ENCODE measurements around the gene DNAJC16. TPM values are rescaled to one million over a fixed set of nuclear protein-coding genes. Genes with fewer than 3 reads are reported as not detected.

Gene DNAJC16
- total and polyA plus RNA-seq, 2 of the 13 experiments (the other 11 are each of a cell fraction or from before 2014, with no cell fraction given): 11.4 to 15.4 TPM

DNA sequence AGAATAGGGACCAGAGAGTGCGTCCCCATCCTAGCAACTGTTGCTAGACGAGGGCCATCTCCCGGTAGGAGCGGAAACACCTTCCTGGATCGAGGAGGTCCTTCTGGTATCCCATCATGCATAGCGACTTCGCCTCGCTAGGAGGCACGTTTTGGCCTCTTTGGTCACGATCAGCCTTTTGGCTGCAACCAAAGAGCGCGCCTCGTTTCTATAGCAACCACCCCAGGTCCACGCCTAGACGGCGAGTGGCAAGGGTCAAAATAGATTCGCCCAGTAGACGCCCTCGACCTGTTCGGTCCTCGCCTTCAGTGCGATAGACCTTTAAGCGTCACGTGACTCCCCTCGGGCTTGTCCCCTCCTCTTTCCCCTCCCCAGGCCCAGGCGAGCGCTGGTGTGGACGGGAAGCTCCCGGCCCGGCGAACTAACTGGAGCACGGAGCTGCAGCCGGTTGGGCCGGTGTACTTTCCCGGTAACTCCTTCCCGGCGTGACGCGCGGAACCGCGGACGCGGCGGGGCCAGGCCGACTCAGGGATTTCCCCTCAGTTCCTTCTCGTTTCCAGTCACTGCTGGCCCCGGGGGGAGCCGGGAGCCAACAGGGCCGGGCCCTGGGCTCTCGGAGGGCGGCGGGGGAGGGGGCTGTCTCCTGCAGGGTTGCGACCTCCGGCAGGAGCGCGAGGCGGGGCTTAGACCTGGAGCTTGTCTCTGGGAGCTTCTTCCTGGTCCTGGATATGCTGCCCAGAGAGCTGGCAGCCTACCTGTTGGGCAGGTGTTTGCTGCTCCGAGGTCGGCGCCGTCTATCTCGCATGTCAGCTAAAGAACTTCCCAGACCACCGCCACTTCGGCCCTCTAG is at the start of gene DNAJC16 (continued):
- TF ChIP-seq, protein P1, sequence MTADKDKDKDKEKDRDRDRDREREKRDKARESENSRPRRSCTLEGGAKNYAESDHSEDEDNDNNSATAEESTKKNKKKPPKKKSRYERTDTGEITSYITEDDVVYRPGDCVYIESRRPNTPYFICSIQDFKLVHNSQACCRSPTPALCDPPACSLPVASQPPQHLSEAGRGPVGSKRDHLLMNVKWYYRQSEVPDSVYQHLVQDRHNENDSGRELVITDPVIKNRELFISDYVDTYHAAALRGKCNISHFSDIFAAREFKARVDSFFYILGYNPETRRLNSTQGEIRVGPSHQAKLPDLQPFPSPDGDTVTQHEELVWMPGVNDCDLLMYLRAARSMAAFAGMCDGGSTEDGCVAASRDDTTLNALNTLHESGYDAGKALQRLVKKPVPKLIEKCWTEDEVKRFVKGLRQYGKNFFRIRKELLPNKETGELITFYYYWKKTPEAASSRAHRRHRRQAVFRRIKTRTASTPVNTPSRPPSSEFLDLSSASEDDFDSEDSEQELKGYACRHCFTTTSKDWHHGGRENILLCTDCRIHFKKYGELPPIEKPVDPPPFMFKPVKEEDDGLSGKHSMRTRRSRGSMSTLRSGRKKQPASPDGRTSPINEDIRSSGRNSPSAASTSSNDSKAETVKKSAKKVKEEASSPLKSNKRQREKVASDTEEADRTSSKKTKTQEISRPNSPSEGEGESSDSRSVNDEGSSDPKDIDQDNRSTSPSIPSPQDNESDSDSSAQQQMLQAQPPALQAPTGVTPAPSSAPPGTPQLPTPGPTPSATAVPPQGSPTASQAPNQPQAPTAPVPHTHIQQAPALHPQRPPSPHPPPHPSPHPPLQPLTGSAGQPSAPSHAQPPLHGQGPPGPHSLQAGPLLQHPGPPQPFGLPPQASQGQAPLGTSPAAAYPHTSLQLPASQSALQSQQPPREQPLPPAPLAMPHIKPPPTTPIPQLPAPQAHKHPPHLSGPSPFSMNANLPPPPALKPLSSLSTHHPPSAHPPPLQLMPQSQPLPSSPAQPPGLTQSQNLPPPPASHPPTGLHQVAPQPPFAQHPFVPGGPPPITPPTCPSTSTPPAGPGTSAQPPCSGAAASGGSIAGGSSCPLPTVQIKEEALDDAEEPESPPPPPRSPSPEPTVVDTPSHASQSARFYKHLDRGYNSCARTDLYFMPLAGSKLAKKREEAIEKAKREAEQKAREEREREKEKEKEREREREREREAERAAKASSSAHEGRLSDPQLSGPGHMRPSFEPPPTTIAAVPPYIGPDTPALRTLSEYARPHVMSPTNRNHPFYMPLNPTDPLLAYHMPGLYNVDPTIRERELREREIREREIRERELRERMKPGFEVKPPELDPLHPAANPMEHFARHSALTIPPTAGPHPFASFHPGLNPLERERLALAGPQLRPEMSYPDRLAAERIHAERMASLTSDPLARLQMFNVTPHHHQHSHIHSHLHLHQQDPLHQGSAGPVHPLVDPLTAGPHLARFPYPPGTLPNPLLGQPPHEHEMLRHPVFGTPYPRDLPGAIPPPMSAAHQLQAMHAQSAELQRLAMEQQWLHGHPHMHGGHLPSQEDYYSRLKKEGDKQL (CRISPR knock-in tag; IDR thresholded peaks at IDR 0.05; ENCODE audit: low read depth): no peak; the same call in 1 of the 2 replicates
- peak; percentile 32; the same call in 1 of the 2 replicates for TF ChIP-seq ARID5B (CRISPR knock-in tag; IDR thresholded peaks at IDR 0.05)
- no peak for TF ChIP-seq ZNF180 (CRISPR knock-in tag; IDR thresholded peaks at IDR 0.05; ENCODE audit: borderline replicate concordance, low read depth)
- TF ChIP-seq, protein P2, sequence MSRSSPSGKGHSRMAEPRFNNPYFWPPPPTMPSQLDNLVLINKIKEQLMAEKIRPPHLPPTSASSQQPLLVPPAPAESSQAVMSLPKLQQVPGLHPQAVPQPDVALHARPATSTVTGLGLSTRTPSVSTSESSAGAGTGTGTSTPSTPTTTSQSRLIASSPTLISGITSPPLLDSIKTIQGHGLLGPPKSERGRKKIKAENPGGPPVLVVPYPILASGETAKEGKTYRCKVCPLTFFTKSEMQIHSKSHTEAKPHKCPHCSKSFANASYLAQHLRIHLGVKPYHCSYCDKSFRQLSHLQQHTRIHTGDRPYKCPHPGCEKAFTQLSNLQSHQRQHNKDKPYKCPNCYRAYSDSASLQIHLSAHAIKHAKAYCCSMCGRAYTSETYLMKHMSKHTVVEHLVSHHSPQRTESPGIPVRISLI (CRISPR knock-in tag; IDR thresholded peaks at IDR 0.05; ENCODE audit: borderline replicate concordance): 0 out of 2 replicates have a peak, but pooled peaks have one; percentile 22
- no peak for TF ChIP-seq ZNF761 (CRISPR knock-in tag; conservative IDR thresholded peaks at IDR 0.05)
- no peak; the same call in 1 of the 2 replicates for TF ChIP-seq ZSCAN9 (CRISPR knock-in tag; IDR thresholded peaks at IDR 0.05; ENCODE audit: borderline replicate concordance)
- peak; percentile 69; the same call in 1 of the 2 replicates for TF ChIP-seq ARNT2 (CRISPR knock-in tag; IDR thresholded peaks at IDR 0.05; ENCODE audit: low read depth)
- peak; percentile 91; the same call in 1 of the 2 replicates for TF ChIP-seq ZNF207 (IDR thresholded peaks at IDR 0.05; ENCODE audit: borderline replicate concordance)
- no peak for TF ChIP-seq ZNF674 (CRISPR knock-in tag; IDR thresholded peaks at IDR 0.05; ENCODE audit: low read depth)
- TF ChIP-seq SMAD1 (CRISPR knock-in tag; IDR thresholded peaks at IDR 0.05; ENCODE audit: borderline replicate concordance, low read depth): 0 out of 2 replicates have a peak, but pooled peaks have one; percentile 68
- no peak for TF ChIP-seq BRD4 (CRISPR knock-in tag; IDR thresholded peaks at IDR 0.05)
- TF ChIP-seq, protein P3, sequence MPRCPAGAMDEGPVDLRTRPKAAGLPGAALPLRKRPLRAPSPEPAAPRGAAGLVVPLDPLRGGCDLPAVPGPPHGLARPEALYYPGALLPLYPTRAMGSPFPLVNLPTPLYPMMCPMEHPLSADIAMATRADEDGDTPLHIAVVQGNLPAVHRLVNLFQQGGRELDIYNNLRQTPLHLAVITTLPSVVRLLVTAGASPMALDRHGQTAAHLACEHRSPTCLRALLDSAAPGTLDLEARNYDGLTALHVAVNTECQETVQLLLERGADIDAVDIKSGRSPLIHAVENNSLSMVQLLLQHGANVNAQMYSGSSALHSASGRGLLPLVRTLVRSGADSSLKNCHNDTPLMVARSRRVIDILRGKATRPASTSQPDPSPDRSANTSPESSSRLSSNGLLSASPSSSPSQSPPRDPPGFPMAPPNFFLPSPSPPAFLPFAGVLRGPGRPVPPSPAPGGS (CRISPR knock-in tag; IDR thresholded peaks at IDR 0.05): peak; percentile 90; the same call in 1 of the 2 replicates
- TF ChIP-seq SP1 (IDR thresholded peaks at IDR 0.05): no peak
- TF ChIP-seq SP1 (CRISPR knock-in tag; IDR thresholded peaks at IDR 0.05): peak; percentile 68
- no peak for TF ChIP-seq ZC3H4 (CRISPR knock-in tag; IDR thresholded peaks at IDR 0.05; ENCODE audit: borderline replicate concordance)
- peak; percentile 82 for TF ChIP-seq ERF (CRISPR knock-in tag; IDR thresholded peaks at IDR 0.05)
- 0 out of 2 replicates have a peak, but pooled peaks have one; percentile 73 for TF ChIP-seq CBX5 (CRISPR knock-in tag; IDR thresholded peaks at IDR 0.05; ENCODE audit: borderline replicate concordance)

Measured in HepG2 (cell line).